ENCODE results near the gene ADAMTS3. TPM values are rescaled to one million over a fixed set of nuclear protein-coding genes. Genes with fewer than 3 reads are reported as not detected.
A peak's percentile ranks its signal among the peaks of the same experiment; 100 is the strongest.

ADAMTS3 gene
- total and polyA plus RNA-seq, 9 of the 15 experiments (the other 6 are each of a cell fraction or from before 2014, with no cell fraction given), result 4.0 to 18.0 (median 12.1) TPM

DNA sequence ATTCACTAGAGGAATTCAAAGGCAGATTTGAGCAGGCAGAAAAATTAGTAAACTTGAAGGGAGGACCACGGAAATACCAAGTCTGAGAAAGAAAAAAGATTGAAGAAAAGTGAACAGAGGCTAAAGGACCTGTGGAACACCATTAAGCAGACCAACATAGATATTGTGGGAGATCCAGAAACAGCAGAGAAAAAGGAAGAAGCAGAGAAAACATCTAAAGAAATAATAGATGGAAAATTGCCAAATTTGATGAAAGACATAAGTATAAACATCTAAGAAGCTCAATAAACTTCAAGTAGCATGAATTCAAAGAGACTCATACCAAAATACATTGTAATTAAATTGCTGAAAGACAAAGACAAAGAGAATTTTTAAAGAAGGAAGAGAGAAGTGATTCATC, 31.0 kb downstream of the ADAMTS3 start:
- H3K27me3 ChIP-seq (ENCODE audit: control insufficient read depth in 2 of 2, insufficient read depth in 2 of 2, low read length in 2 of 2), result no peaks in the 10 kb centered on the region
- H3K9ac ChIP-seq (ENCODE audit: insufficient read depth in 1 of 2, low read depth in 2 of 2, low read length in 2 of 2), result no peak overlapping the region
- no peaks in the 10 kb centered on the region for H4K20me1 ChIP-seq (replicated peaks; ENCODE audit: control insufficient read depth, insufficient read depth, low read length)
- H2AFZ ChIP-seq (ENCODE audit: low read depth, low read length), result no peak overlapping the region
- peaks cover 19% of the 10 kb centered on the region; the same call in 2 of the 3 replicates for H3K79me2 ChIP-seq (ENCODE audit: control insufficient read depth, insufficient read depth, low read length)
- ATAC-seq (no peak), DNase-seq (ENCODE audit: extremely low read depth in 1 of 4, low spot score in 3 of 4) (no peak), FAIRE-seq (no peak)
- H3K4me3 ChIP-seq, result no peak overlapping the region
- ChIA-PET CTCF (ENCODE audit: low intra/inter-chr PET ratio) (no interaction called here), POLR2A (no interaction called here)
- H3K27ac ChIP-seq (ENCODE audit: extremely low read depth, low read depth, low read length), result no peak overlapping the region
- 90% methylated on average over 1 of the region's 1 CpG for WGBS (ENCODE audit: insufficient coverage, low coverage, missing lambda C conversion rate)
- H3K36me3 ChIP-seq (ENCODE audit: control insufficient read depth, insufficient read depth, low read length), result peaks cover 7% of the 10 kb centered on the region; the same call in 2 of the 3 replicates
- no TSS peak for BruUV-seq (replicated peaks)
- intact Hi-C loops (cut with micrococcal nuclease) (no loop called here), in situ Hi-C loops (cut with MboI) (no loop called here)
- H3K9me3 ChIP-seq (replicated peaks; ENCODE audit: control insufficient read depth, insufficient read depth, low read depth, low read length), result peaks cover 7% of the 10 kb centered on the region; the same call in 1 of the 2 replicates
- no peaks in the 10 kb centered on the region; a peak in 1 of 5 replicates for H3K4me1 ChIP-seq (replicated peaks in 1 of 2; ENCODE audit: control insufficient read depth in 2 of 2, insufficient read depth in 2 of 2, low read length in 2 of 2)
- H3K4me2 ChIP-seq (ENCODE audit: insufficient read depth, low read length), result no peak overlapping the region
- TF ChIP-seq TRIM24 (IDR thresholded peaks at IDR 0.05) (peak; percentile 11 to 46; a peak in 1 of 4 replicates), FOSL1 (tag; conservative IDR thresholded peaks at IDR 0.05) (no peak), PPARD (CRISPR knock-in tag; IDR thresholded peaks at IDR 0.05) (no peak), CBX3 (IDR thresholded peaks at IDR 0.05; ENCODE audit: borderline replicate concordance in 1 of 2, low read length in 2 of 2) (peak in 1 of 2 experiments; percentile 51; a peak in 1 of 3 replicates), ZMIZ1 (IDR thresholded peaks at IDR 0.05; ENCODE audit: low read depth in 2 of 2, low read length in 2 of 2) (no peak), ZNF311 (CRISPR knock-in tag; IDR thresholded peaks at IDR 0.05) (no peak), NCOA4 (IDR thresholded peaks at IDR 0.05; ENCODE audit: partially characterized antibody) (no peak), NFIC (IDR thresholded peaks at IDR 0.05) (peak; percentile 80)
- TF ChIP-seq, protein P1, sequence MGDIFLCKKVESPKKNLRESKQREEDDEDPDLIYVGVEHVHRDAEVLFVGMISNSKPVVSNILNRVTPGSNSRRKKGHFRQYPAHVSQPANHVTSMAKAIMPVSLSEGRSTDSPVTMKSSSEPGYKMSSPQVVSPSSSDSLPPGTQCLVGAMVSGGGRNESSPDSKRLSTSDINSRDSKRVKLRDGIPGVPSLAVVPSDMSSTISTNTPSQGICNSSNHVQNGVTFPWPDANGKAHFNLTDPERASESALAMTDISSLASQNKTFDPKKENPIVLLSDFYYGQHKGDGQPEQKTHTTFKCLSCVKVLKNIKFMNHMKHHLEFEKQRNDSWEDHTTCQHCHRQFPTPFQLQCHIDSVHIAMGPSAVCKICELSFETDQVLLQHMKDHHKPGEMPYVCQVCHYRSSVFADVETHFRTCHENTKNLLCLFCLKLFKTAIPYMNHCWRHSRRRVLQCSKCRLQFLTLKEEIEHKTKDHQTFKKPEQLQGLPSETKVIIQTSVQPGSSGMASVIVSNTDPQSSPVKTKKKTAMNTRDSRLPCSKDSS (IDR thresholded peaks at IDR 0.05; ENCODE audit: low read depth, partially characterized antibody), result peak; percentile 82
- H3K9me1 ChIP-seq (ENCODE audit: control insufficient read depth, insufficient read depth, low read length), result no peaks in the 10 kb centered on the region

Measured in K562 (cell line).